Epithelial cell of proximal tubule (primary cell): ENCODE data around the gene KRT80. TPM values are rescaled to one million over a fixed set of nuclear protein-coding genes. Genes with fewer than 3 reads are reported as not detected.

Experiments
- DNase-seq: peaks from one replicate; pipeline ENCODE4 v3.0.0-alpha.2; 2011; ENCODE audit warnings: low read depth
- H3K4me3 ChIP-seq: 2 replicates; pipeline ENCODE4 v1.5.1; 2011; ENCODE audit warnings: low read depth, mild to moderate bottlenecking, low read length
- total RNA-seq: library from RNA; depleted of rRNA; stranded (reverse); fragments of >200 nt; gene quantifications from 2 replicates; pipeline ENCODE4 v1.2.3, GENCODE V29; 2015
- TF ChIP-seq, protein P1 (sequence below): conservative IDR thresholded peaks from 2 replicates; pipeline ENCODE4 v1.5.1; 2012; ENCODE audit warnings: low read depth, mild to moderate bottlenecking, low read length

KRT80 gene
- total RNA-seq, 1 donor from 2014 or later, result 18.0 TPM

DNA sequence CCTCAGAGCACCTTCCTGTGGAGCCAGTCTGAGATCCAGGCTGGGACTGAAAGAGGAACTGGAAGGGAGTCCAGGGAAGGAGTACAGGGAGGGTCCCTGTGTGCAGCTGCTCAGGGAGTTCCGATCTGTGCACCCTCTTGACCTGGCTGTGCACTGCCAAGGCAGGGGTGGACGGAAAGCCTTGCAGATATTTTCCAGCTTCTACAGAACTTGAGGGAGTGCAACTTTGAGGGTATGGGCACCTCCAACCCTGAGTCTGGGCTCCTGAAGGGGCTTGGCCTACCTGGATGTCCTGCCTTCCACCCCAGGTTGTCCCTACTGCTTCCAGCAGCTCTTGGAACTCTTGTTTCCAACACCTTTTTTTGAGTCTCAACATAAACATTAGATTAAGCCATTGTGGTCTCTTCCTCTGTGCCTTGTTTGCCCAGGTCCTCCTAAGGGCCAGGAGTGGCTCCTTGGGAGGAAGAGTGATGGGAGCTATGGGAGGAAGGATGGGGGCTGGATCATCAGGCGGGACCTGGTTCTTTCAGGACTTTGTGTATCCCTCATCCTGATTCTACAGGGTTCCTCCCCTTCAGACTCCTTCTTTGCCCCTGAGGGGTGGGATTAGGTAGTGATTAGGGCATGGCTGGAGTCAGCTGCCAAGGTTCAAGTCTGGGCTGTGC lies 44.7 kb upstream of the KRT80 start:
- DNase-seq, result no peak
- TF ChIP-seq, protein P1, sequence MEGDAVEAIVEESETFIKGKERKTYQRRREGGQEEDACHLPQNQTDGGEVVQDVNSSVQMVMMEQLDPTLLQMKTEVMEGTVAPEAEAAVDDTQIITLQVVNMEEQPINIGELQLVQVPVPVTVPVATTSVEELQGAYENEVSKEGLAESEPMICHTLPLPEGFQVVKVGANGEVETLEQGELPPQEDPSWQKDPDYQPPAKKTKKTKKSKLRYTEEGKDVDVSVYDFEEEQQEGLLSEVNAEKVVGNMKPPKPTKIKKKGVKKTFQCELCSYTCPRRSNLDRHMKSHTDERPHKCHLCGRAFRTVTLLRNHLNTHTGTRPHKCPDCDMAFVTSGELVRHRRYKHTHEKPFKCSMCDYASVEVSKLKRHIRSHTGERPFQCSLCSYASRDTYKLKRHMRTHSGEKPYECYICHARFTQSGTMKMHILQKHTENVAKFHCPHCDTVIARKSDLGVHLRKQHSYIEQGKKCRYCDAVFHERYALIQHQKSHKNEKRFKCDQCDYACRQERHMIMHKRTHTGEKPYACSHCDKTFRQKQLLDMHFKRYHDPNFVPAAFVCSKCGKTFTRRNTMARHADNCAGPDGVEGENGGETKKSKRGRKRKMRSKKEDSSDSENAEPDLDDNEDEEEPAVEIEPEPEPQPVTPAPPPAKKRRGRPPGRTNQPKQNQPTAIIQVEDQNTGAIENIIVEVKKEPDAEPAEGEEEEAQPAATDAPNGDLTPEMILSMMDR, result no peak
- H3K4me3 ChIP-seq, result no peak overlapping the region

DNA sequence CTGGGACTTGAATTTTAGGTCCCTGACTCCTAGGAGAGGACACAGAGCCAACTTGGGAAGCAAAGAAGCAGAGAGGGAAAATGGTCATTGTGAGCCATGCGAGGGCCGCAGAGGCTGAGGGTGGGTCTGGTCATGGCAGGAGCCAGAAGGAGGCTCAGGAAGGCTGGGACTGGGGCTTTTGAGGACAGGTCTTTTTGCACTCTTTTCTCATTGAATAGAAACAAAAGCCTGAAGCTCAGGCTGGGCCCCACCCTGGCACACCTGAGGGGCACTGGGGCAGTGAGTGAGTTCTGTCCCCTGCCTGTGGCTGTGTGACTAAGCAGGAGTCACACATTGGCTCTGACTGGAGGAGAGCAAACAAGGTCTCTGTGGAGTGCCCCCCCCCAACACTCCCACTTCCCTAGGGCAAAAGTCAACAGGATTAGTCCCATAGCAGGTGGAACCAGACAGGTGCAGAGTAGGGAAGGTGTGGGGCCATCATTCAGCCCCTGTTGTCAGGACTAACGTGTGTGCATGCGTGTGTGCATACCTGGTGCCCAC lies 44.1 kb upstream of the KRT80 start:
- H3K4me3 ChIP-seq, result no peak overlapping the region
- TF ChIP-seq, protein P1, result no peak
- no peak for DNase-seq

DNA sequence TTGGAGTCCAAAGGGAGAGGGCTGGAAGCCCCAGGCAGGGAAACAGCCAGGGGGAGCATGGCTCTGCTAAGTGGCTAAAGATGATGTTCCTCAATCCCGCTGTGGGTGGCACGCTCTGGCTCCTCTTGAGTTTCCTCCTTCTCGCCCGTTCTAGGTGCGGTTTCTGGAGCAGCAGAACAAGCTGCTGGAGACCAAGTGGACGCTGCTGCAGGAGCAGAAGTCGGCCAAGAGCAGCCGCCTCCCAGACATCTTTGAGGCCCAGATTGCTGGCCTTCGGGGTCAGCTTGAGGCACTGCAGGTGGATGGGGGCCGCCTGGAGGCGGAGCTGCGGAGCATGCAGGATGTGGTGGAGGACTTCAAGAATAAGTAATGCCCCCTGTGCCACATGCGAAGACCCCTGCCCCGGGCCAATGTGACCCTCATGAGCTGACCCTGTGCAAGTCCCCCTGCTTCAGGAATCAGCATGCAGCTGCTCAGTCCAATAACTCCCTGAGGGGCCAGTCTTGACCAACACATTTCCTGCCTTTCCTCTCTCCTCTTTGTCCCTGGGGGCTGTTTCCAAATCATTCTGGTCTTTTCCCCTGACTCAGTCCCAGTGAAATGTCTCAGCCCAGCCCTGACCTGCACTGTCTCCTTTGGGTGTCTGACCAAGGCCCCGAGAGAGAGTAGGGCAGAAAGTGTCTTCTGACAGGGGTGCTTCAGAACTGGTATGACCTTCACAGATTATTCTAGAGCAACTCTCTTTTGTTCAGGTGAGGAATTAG lies 43.4 kb upstream of the KRT80 start:
- no peak for DNase-seq
- H3K4me3 ChIP-seq, result peak overlapping the region; percentile 53
- TF ChIP-seq, protein P1, result no peak

DNA sequence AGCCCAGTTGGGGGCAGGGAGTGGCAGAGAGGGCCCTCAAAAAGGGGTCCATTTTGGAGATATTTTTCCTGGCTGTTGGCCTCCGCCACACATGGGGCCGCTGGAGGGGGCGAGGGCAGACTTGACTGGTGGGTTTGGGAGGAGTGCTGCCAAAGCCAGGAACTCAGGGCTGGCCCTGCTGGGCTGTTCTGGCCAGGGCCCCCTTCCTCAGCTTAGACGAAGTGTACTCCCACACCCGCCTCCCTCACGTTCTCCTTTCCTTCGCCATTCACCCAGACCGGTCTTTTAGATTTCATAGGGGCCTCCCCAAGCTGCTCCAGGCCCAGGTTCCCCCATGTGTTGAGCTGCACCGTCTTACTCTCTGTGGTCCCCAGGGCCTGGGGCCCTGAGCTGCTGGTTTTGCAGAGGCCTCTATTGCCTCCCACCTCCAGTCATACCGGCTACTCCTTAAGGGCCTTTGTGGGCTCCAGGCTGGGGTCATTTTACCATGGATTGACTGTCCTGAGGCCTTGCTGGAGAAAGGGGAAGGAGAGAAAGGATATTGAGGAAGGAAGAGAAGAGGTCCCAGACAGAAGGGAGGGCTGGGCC lies 42.5 kb upstream of the KRT80 start:
- peak overlapping the region; percentile 53 for H3K4me3 ChIP-seq
- no peak for DNase-seq
- TF ChIP-seq, protein P1, result no peak

DNA sequence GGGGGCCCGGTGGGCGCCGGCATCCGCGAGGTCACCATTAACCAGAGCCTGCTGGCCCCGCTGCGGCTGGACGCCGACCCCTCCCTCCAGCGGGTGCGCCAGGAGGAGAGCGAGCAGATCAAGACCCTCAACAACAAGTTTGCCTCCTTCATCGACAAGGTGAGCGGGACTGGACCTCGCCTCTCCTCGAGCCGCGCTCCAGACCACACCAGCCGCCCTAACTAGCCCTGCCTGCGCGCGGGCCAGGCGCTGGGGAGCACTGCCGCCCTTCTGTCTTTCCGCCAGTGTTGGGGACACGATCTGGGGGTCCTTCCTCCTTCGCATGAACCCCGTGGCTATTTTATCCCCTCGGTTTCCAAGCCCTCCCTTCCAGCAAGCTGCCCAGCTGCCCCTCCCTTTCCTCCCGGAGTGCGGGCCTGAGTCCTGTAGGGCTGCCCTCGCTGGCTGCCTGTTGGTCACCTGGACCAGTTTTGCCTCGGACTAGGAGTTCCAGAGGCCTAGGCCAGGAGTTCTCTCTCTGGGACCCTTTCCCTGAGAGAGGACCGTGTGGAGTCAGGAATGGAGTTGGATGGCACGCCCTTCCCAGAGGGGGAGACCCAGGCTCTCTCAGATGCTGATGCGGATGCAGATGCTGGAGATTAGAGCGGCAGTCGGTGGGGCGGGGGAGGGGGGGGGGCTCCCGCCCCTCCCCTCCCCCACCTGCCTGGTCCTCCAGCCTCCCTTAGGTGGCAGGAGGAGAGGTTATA lies 41.8 kb upstream of the KRT80 start:
- TF ChIP-seq, protein P1, result no peak
- DNase-seq, result no peak
- peak overlapping the region; percentile 53 for H3K4me3 ChIP-seq

DNA sequence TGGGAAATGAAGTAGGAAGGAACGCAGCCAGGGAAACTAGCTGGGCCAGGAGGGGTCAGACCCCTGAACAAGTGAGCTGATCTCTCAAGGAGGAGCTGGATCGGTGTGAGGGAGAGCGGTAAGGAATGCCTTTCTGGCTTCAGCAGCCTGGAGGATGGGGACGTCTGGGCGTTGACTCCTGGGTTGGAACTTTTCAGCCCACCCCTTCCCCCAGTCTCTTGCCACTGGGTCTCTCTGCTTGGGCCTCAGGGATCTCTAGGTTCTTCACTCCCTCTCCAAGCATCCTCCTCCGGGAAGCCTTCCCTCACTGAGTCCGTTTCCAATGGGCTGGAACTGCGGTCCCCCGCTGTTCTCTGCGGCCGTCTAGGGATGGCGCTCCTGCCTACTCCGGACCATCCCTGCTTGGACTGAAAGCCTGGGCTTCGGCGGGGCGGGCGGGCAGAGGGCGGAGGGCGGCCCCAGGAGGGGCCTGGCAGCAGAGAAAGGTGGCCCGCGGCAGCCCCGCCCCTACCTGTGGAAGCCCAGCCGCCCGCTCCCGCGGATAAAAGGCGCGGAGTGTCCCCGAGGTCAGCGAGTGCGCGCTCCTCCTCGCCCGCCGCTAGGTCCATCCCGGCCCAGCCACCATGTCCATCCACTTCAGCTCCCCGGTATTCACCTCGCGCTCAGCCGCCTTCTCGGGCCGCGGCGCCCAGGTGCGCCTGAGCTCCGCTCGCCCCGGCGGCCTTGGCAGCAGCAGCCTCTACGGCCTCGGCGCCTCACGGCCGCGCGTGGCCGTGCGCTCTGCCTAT lies 41.1 kb upstream of the KRT80 start, which contains the start of gene KRT7:
Gene KRT7, plus strand, starts transcription at position 570 of the 788 bp plus-strand sequence. Its CDS starts 54 bp downstream, at position 624.
- TF ChIP-seq, protein P1, result peak; percentile 26
- no peak for DNase-seq
- peak within 1 kb of the TSS; percentile 53 for H3K4me3 ChIP-seq
